ENCODE data around the gene NDUFC2.

GRCh38 chr11:78070621-78071020, 9.0 kb downstream of the NDUFC2 start:
- TF ChIP-seq CAMTA2 (CRISPR knock-in tag; IDR thresholded peaks at IDR 0.05; ENCODE audit: borderline replicate concordance) (no peak), PHF8 (CRISPR knock-in tag; IDR thresholded peaks at IDR 0.05) (no peak), BHLHE40 (IDR thresholded peaks at IDR 0.05; ENCODE audit: low read length) (no peak)
- TF ChIP-seq, protein P1, sequence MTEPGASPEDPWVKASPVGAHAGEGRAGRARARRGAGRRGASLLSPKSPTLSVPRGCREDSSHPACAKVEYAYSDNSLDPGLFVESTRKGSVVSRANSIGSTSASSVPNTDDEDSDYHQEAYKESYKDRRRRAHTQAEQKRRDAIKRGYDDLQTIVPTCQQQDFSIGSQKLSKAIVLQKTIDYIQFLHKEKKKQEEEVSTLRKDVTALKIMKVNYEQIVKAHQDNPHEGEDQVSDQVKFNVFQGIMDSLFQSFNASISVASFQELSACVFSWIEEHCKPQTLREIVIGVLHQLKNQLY (CRISPR knock-in tag; IDR thresholded peaks at IDR 0.05), result no peak
- TF ChIP-seq, protein P2, sequence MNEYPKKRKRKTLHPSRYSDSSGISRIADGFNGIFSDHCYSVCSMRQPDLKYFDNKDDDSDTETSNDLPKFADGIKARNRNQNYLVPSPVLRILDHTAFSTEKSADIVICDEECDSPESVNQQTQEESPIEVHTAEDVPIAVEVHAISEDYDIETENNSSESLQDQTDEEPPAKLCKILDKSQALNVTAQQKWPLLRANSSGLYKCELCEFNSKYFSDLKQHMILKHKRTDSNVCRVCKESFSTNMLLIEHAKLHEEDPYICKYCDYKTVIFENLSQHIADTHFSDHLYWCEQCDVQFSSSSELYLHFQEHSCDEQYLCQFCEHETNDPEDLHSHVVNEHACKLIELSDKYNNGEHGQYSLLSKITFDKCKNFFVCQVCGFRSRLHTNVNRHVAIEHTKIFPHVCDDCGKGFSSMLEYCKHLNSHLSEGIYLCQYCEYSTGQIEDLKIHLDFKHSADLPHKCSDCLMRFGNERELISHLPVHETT (CRISPR knock-in tag; conservative IDR thresholded peaks at IDR 0.05), result no peak
